GM12864 (cell line): Measurements from ENCODE around the gene CACNA2D3.

ENCODE experiments used
- DNase-seq: peaks from one replicate; pipeline ENCODE4 v3.0.0-alpha.2; 2011; ENCODE audit warnings: low read depth
- H3K4me3 ChIP-seq: 2 replicates; pipeline ENCODE4 v1.5.1; 2011; ENCODE audit warnings: mild to moderate bottlenecking, low read depth, low read length, control low read depth
- CTCF ChIP-seq: IDR thresholded peaks from 2 replicates; pipeline ENCODE4 v1.5.1; 2011; ENCODE audit warnings: low read depth, mild to moderate bottlenecking, moderate library complexity, low read length, control low read depth, inconsistent platforms; ENCODE audit errors: missing control alignments

CACNA2D3 gene

GRCh38 chr3:54844211-54844610, 721.9 kb downstream of the CACNA2D3 start:
- DNase-seq: no peak
- no peak for TF ChIP-seq CTCF
- no peak overlapping the region for H3K4me3 ChIP-seq

- no peak for DNase-seq
- no peak overlapping the region for H3K4me3 ChIP-seq
- no peak for TF ChIP-seq CTCF
Observed at GRCh38 chr3:54845011-54845410, 722.7 kb downstream of the CACNA2D3 start.

- no peak overlapping the region for H3K4me3 ChIP-seq
- DNase-seq: no peak
- TF ChIP-seq CTCF: no peak
Observed at GRCh38 chr3:54845551-54845950, 723.2 kb downstream of the CACNA2D3 start.

- no peak for TF ChIP-seq CTCF
- DNase-seq: no peak
- no peak overlapping the region for H3K4me3 ChIP-seq
Observed at GRCh38 chr3:54846119-54846518, 723.8 kb downstream of the CACNA2D3 start.

- no peak for TF ChIP-seq CTCF
- no peak overlapping the region for H3K4me3 ChIP-seq
- DNase-seq: no peak
Observed at GRCh38 chr3:54847361-54847760, 725.0 kb downstream of the CACNA2D3 start.

- H3K4me3 ChIP-seq: no peak overlapping the region
- no peak for DNase-seq
- no peak for TF ChIP-seq CTCF
Observed at GRCh38 chr3:54849360-54849759, 727.0 kb downstream of the CACNA2D3 start.

- no peak overlapping the region for H3K4me3 ChIP-seq
- TF ChIP-seq CTCF: no peak
- DNase-seq: no peak
Observed at GRCh38 chr3:54850484-54851018, 728.2 kb downstream of the CACNA2D3 start.
